Brain microvascular endothelial cell (primary cell): ENCODE measurements around the gene ZNF148.
"Not testable (repeated sequence)": the region's sequence is repeated elsewhere in the genome, so short reads cannot be mapped to it uniquely, and the experiment has no call there.

Experiments used
- DNase-seq: peaks from one replicate; pipeline ENCODE4 v3.0.0-alpha.2; 2020
- H3K27ac ChIP-seq: fragments of 250-450 bp; sonication (Bioruptor Pico); 2 replicates; pipeline ENCODE4 v1.5.1; 2020; ENCODE audit warnings: mild to moderate bottlenecking, moderate library complexity
- H3K27me3 ChIP-seq: fragments of 250-450 bp; sonication (Bioruptor Pico); replicated peaks from 2 replicates; pipeline ENCODE4 v1.5.1; 2020; ENCODE audit warnings: mild to moderate bottlenecking
- H3K36me3 ChIP-seq: fragments of 250-450 bp; sonication (Bioruptor Pico); replicated peaks from 2 replicates; pipeline ENCODE4 v1.5.1; 2020; ENCODE audit warnings: mild to moderate bottlenecking
- H3K4me3 ChIP-seq: 2 replicates; pipeline ENCODE4 v1.5.1; 2011; ENCODE audit warnings: low read depth, mild to moderate bottlenecking, control low read depth, low read length, moderate library complexity
- CTCF ChIP-seq: IDR thresholded peaks from 2 replicates; pipeline ENCODE4 v1.5.1; 2011; ENCODE audit warnings: low read depth, mild to moderate bottlenecking, moderate library complexity, low read length, control low read depth, inconsistent platforms; ENCODE audit errors: missing control alignments
- in situ Hi-C: cut with HindIII; loops from 2 replicates; pipeline ENCODE4 v1.10.0; 2017; ENCODE audit warnings: low sequenced_read_pairs, low pct_ligation_motif_present

Gene ZNF148

GRCh38 chr3:125351814-125352456 is 23.2 kb downstream of the ZNF148 start:
- peak; percentile 8 for DNase-seq
- in situ Hi-C loops: no loop called here
- no peak for TF ChIP-seq CTCF
- H3K36me3 ChIP-seq: no peaks in the 10 kb centered on the region
- no peaks in the 10 kb centered on the region for H3K27me3 ChIP-seq
- no peak overlapping the region for H3K4me3 ChIP-seq
- peak overlapping the region; percentile 23 for H3K27ac ChIP-seq

GRCh38 chr3:125351152-125351551 is 24.0 kb downstream of the ZNF148 start:
- no peak overlapping the region for H3K4me3 ChIP-seq
- in situ Hi-C loops: no loop called here
- no peaks in the 10 kb centered on the region for H3K27me3 ChIP-seq
- H3K36me3 ChIP-seq: no peaks in the 10 kb centered on the region
- no peak for TF ChIP-seq CTCF
- no peak for DNase-seq
- H3K27ac ChIP-seq: no peak overlapping the region

- no peak for DNase-seq
- Histone ChIP-seq H3K36me3 (no peaks in the 10 kb centered on the region), H3K4me3 (no peak overlapping the region), H3K27me3 (no peaks in the 10 kb centered on the region), H3K27ac (no peak overlapping the region)
- TF ChIP-seq CTCF: no peak
- in situ Hi-C loops: no loop called here
Observed at GRCh38 chr3:125350597-125350996, 24.5 kb downstream of the ZNF148 start.

GRCh38 chr3:125349556-125350165 is 25.5 kb downstream of the ZNF148 start:
- in situ Hi-C loops: no loop called here
- H3K4me3 ChIP-seq: no peak overlapping the region
- no peaks in the 10 kb centered on the region for H3K36me3 ChIP-seq
- H3K27ac ChIP-seq: no peak overlapping the region
- TF ChIP-seq CTCF: no peak
- DNase-seq: no peak
- H3K27me3 ChIP-seq: no peaks in the 10 kb centered on the region

- TF ChIP-seq CTCF: no peak
- in situ Hi-C loops: no loop called here
Observed at GRCh38 chr3:125349055-125349454, 26.1 kb downstream of the ZNF148 start.

GRCh38 chr3:125343367-125343766 is 31.8 kb downstream of the ZNF148 start:
- H3K4me3 ChIP-seq, H3K27ac ChIP-seq, H3K27me3 ChIP-seq, in situ Hi-C loops, DNase-seq, H3K36me3 ChIP-seq: not testable (repeated sequence)

More at GRCh38 chr3:125349055-125349454, 26.1 kb downstream of the ZNF148 start:
- H3K36me3 ChIP-seq: no peaks in the 10 kb centered on the region
- H3K4me3 ChIP-seq: no peak overlapping the region
- no peak overlapping the region for H3K27ac ChIP-seq
- DNase-seq: no peak
- H3K27me3 ChIP-seq: no peaks in the 10 kb centered on the region
